IPS DF 19.7 (cell line): ENCODE results near the gene GMEB2.
"Not testable (repeated sequence)": the region's sequence is repeated elsewhere in the genome, so short reads cannot be mapped to it uniquely, and the experiment has no call there.

Experiments used
- DNase-seq: peaks from one replicate; pipeline ENCODE4 v3.0.0-alpha.2; 2013; ENCODE audit warnings: low read depth, low spot score

The GMEB2 gene

DNA sequence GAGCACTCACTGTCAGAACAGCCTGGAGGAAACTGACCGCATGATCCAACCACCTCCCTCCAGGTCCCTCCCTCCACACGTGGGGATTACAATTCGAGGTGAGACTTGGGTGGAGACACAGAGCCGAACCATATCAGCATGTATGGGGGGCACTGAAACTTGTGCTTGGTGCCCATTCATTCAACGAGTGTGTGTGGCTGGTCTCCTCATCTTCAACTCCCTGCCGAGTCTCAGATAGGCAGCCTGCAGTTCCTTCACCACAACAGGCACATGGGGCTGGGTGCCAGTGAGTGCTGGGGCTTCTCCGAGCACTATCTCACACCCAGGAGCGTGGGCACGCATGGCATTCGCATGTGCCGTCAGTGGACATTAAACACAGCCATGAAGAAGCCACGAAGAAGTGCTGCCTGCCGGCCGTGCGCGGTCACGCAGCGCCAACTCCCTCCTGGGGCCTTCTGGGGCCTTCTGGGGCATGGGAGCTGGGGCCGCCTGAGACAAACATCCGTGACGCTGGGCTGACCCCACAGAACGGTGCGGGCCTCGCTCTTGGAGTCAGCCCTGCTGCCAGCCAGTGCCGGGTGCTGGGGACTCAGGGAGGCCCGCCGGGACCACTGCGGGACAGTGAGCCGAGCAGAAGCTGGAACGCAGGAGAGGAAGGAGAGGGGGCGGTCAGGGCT, 30.5 kb upstream of the GMEB2 start:
- no peak for DNase-seq

DNA sequence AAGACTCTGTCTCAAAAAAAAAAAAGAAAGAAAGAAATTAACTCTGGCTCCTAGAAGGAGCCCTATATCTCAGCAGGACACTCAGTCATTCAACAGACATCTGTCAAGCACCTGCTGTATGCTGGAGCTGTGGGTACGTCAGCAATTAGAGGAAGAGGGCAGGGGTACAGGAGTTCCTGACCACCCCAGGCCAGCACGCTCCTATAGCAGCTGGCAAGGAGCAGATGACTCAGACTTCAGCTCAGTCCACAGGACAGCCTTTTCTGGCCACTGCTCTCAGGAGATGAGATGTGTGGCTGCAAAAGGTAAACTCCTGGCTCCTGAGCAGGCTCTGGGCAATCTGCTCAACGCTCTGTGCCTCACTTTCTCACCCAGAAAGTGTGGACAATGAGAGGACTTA, 29.6 kb upstream of the GMEB2 start:
- DNase-seq, result no peak

DNA sequence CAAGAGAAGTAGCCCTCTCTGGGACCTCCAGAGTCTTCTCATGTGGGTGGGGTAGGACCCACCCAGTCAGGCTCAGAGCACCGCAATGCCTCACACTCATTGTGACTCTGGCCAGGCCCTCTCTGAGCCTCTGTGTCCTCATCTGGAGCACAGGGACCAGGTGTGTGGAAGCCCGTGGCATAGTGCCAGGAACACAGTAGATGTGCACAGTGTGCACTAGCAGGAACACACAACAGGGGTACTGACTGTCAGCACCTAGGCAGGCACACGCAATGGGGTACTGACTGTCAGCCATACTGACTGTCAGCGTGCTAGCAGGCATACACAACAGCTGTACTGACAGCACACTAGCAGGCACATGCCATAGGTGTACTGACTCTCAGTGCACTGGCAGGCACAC, 28.3 kb upstream of the GMEB2 start:
- no peak for DNase-seq

DNA sequence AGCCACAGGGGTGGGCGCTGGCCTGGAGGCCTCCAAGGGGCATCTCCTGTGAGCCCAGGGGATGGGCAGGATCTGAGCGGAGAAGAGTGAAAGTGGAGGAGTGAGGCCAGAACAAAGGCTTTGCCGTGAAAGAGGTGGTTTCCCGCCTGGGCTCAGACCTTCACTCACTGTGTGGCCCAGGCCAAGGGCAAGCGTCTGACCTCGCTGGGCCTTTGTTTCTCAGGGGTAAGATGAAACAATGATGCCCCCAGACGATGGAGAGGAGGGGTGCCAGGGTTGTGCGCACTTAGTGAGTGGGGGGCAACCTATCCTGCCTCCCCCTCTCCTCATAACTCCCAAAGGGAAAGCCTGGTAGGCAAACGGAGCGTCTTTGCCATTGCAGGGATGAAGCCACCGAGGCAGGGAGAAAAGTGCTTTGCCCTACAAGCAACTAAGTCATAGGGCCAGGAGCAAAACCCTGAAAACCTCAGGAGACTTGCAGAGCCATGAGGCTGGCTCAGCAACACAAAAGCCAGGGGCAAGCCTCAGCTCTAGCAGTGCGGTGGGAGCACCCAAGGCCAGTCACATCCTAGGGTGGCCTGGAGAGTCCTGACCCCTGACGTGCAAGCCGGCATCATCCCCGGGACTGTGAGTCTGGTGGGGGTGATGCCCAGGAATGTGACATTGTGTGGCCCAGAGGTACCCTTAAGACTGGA, 27.2 kb upstream of the GMEB2 start:
- no peak for DNase-seq

DNA sequence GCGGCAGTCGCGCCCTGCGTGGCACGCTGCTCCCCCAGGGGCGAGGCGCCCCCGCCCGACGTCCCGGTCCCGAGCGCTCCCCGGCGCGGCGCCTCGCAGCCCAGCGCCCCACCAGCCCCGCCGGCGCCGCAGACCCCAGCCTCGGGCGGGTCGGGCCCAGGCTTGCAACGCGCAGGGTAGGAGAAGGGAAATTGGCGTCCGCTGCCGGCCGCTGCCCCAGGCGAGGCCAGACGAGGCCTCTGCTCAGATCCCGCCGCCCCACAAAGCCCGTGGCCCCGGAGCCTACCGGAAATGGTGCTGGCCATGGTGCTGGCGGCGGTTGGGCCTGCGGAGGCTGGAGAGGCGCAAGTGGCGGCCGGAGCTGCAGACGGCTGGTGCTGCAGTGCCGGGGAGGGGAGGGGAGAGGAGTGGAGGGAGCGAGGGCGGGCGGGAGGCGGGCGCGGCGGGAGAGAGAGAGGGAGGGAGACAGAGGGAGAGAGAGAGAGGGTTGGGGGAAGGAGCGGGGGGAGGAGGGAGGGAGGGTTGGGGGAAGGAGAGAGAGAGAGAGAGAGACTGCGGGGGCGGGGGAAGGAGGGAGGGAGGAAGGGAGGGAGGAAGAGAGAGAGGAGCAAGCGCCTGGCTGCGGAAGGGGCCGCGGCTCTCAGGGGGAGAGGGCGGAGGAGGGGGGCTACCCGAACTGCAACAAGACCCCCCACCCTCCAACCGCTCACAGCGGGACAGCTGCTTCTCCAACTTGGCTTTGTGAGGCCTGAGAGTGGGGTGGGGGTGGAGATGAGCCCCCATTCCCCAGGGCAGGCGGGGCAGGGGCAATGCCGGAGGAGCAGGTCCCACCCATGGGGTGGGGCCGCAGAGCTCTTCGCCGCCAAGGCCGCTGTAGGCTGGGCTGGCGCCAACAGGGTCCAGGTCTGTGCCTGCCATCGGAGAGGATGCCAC, 26.4 kb upstream of the GMEB2 start, which contains the start of gene STMN3:
TSS of gene STMN3 (minus strand) at position 384 of the 933 bp plus-strand sequence. CDS start at position 305, 79 bp downstream.
- DNase-seq, result peak; percentile 71

DNA sequence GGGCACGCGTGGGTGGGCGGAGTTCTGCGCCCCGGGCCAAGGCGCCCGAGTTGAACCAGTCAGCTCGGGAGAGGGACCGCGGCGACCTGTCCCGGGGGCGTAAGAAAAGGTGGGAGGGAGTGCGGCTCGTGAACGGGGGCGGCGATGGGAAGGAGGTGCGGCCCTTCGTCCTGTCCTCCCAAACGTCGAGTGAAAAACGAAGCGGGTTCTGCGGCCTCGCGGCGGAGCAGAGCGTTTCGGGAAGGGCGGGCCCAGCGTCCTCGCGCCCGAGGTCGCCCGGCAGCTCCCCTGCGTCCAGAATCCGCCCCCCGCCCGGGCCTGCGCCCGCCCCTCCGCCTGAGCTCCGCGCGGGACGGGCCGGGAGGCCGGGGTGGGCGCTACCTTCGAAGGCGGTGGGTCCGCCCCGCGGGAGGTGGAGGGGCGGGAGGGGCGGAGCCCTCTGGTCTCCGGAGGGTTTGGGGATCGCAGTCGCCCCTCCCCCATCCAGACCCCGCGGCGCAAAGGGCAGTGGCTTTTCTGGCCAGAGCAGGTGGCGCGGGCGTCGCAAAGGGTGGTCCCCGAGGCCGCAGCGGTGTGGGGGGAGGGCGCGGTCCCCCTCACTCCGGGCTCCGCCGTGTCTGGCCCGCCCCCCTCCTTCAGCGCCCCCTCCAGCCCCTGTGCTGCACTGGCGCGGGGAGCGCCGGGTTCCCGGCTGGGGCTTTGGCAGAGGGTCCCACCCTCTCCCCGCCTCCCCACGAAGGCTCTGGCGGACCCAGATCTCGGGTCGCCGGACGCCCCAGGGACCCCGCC, 25.5 kb upstream of the GMEB2 start:
- no peak for DNase-seq

DNA sequence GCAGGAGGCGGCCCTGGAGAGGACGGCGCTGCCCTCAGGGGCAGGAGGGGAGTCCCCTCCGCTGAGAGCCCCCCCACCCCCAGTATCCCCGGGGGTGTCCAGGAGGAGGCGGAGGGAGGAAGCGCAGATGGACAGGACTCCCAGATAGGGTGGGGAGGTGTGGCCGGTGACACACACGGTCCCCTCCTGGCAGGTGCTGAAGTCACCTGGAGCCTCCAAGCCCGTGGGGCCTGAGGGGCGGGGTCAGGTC, 25.0 kb upstream of the GMEB2 start:
- DNase-seq, result no peak

DNA sequence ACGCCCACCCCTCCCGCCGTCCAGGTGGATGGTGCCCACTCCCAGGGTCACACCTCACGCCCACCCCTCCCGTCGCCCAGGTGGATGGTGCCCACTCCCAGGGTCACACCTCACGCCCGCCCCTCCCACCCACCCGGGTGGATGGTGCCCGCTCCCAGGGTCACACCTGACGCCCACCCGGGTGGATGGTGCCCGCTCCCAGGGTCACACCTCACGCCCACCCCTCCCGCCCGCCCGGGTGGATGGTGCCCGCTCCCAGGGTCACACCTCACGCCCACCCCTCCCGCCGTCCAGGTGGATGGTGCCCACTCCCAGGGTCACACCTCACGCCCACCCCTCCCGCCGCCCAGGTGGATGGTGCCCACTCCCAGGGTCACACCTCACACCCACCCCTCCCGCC, 23.6 kb upstream of the GMEB2 start:
- DNase-seq, result not testable (repeated sequence)

DNA sequence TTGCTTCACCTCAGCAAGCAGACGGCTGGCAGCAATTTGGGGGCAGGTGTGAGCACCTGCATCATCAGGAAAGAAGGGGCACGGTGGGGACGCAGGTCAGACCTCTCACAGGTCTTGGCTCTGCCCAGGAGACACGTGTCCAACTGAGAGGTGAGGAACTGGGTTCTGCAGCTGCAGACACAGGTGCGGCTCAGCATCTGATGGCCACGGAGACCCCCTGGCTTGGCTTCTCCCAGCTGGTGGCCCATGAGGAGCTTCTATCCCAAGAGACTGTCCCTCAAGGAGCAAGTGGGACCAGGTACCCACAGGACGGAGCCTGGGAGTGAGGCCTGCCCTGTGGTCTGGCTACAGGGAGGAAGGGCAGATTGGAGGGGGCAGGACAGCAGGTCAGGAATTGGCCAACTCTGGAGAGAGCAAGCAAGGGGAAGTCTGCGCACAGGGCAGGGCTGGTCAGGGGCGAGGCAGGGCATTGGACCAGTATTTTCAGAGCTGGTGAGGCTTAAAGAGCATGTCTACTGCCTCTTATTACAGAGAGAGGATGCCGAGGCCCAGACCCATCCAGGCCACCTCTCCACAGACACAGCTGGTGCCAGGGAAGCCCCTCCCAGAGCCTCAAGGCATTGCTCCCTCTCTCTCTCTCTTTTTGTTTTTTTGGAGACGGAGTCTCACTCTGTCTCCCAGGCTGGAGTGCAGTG, 22.1 kb upstream of the GMEB2 start:
- no peak for DNase-seq

DNA sequence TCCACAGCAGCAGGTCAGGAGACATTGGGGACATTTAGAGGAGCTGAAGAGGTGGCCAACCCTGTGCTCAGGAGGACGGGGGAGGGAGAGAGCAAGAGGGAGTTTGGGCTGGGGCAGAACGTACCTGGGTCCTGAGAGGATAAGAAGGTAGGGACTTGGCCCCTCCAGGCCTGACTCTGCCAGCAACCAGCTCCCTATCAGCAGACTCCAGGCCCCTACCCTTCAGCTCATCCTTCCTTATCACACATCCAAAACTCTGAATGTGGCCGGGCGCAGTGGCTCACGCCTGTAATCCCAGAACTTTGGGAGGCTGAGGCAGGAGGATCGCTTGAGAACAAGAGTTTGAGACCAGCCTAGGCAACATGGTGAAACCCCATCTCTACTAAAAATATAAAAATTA, 21.3 kb upstream of the GMEB2 start:
- DNase-seq, result no peak

DNA sequence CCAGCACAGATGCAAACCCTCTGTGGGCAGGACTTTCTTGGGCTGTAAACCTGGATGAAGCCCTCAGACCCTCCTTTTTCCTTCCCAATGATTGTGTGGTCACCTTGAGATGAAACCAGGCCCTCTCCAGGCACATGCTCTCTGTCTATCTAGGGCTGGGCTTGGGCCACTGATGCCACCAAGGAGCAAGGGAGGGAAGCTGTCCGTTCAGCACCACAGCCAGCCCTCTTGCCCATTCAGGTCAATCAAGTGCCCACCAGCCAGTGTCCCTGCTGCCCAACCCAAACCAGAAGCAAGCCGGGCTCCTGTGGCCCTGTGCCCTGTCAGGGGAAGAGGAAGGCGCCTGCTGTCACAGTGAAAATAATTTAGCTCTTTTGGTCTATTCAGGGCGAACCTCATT, 18.3 kb upstream of the GMEB2 start:
- no peak for DNase-seq

DNA sequence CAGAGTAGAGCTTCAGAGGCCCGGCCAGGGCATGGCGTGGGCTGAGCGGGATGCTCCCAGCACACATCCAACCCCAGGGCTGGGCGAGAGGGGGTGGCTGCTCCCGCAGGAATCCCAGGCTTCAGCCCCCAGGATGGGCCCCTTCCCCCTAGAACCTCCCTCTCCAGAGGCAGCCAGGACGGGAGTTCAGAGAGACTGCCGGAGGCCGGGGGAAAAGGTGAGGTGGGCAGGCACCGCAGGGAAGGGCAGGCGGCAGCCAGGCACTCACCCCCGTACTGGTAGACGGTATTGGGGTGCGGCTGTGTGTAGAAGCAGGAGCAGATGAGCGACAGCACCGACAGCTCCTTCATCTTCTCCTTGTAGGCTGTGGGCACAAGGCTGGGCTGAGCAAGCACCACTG, 17.0 kb upstream of the GMEB2 start:
- DNase-seq, result no peak

DNA sequence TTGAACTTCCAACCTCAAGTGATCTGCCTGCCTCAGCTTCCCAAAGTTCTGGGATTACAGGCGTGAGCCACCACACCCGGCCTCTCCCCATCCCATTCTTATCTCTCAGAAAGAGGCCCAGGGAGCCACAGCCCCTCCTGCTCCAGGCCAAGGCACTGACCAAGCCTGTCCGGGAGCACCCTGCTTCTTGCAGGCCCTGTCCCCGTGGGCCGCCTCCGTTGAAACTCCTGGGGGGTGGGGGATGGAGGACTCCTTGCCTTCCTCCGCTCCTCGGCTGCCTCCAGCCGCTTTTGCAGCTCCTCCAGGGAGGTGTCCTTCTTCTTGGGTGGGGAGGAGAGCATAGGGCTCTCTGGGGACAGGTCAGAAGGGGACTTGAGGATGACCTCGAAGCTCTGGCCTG, 16.6 kb upstream of the GMEB2 start:
- DNase-seq, result no peak

DNA sequence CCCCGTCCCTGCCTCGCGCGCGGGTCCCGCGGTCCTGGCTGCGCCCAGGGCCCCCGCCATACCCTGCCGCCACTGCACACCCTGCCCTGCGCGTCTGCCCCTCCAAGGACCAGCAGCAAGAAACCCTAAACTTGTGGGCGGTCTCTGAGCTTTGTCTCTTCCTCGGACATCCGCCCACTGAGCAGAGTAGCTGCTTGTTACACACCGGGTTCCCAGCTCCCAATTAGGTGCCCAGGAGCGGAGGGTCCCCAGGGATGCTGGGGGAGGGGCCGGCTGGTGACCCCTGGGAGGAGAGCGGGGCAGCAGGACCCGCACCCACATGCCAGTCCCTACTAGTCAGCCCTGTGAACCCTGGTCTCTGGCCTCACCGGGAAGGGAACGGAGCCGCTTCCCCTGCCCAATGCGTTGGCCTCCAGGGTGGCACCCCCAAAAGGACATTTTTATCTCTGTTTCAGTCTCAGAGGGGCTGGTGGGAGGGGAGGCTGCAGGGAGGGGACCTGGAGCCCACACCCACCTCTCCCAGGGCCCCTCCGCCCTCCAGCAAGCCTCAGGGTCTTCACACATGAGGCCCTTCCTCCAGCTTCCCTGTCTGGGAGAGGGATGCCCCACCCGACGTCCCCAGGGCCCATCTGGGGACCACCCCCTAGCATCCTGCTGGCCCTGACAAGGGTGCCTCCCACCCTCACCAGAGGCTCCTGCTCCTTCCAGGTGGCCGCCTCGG, 15.8 kb upstream of the GMEB2 start:
- DNase-seq, result no peak

DNA sequence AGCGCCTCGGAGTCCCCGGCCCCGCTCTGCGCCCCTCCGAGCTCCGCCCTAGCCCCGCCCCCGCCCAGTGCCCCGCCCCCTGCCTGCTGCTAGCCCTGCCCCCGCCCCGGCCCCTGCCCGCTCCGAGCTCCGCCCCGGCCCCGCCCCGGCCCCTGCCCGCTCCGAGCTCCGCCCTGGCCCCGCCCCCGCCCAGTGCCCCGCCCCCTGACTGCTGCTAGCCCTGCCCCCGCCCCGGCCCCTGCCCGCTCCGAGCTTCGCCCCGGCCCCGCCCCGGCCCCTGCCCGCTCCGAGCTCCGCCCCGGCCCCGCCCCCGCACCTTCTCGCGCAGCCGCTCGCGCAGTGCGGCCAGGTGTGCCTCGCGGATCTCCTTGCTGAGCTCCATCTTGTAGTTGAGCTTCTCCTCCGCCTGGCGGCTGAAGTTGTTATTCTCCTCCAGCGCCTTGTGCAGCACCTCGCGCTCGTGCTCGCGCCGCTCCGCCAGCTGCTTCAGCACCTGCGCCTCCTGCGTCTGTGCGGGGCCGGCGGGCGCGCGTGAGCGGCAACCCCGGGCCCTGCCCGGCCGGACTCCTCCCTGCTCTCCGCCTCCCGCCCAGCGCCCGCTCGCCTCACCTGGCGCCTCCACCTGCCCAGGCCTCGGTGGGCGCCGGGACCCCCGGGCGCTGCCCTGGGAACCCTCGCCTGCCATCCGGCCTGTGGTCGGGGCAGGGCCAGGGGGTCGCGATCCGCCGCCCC, 15.1 kb upstream of the GMEB2 start:
- DNase-seq, result peak; percentile 71

DNA sequence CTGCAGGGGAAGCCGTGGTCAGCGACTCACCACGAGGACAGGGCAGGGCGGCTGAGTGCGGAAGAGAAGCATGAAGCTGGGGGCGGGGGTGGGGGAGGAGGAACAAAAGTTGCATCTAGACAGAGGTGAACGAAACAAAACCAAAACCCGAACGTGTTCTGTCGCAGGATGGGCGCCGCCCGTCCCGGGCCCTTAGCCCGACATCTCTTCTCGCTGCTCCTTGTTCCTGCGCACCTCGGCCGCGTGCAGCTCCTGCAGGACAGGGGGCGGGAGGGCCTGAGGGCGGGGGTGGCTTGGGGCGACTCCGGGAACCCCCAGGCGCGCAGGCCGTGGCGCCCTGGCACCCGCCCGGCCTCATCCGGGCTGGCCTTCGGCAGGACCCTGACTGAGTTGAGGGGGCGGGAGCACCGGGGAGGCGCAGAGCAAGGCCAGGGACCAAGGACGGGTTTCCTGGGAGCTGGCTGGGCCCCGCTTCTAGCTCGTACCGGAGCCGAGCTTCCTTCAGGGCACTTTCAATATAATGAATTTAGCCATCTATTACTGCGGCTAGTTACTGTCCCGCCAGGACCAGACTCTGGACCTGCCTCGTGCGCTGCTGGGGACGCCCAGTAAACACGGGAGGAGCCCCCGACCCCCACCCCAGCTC, 14.4 kb upstream of the GMEB2 start:
- no peak for DNase-seq

DNA sequence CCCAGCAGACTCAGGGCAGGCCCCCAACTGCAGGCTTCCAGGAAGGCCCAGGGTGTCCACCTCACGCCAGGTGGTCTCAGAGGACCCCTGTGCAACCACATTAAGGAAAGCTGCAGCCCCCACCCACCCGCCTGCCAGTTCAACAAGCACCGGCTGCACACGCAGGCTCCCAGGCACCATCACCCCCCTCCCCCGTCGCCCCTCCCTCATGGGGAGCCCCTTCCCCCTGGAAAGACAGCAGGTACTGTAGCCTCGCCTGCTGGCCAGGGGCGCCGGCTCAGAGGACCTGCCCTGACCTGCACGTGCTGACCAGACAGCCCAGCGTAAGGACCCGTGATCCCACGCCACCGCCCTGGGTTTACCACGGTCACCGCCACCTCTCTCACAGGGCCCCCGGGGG, 13.8 kb upstream of the GMEB2 start:
- DNase-seq, result not testable (repeated sequence)

DNA sequence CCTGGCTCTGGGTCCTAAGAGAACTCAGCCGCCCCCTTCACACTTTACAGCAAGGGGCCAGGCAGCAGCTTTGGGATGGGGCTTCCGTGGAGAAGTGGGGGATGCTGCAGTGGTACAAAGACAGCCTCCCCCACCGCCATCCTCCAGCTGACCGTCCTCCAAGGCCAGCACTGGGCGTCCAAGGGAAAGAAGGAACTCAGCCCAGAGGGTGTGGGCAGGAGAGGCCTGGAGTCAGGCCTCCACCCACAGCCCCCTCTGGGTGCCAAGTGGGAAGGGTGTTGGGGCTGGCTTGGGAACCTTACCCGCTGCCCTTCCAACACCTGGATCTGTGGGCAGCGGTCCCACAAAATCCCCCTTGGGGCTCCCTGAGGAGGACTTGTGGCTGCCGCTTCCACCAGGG, 13.2 kb upstream of the GMEB2 start:
- DNase-seq, result no peak
